H1 (cell line): ENCODE results near the gene ZNF3. TPM values are rescaled to one million over a fixed set of nuclear protein-coding genes. Genes with fewer than 3 reads are reported as not detected.

Source experiments
- CTCF ChIA-PET: fragments of 300-600 bp; sonication (Branson Sonifier 250); formaldehyde crosslinking; loops from one replicate; lab custom pipeline; 2021; ENCODE audit not compliant: partially characterized antibody; lab: Charles Lee
- POLR2A ChIA-PET: fragments of 300-600 bp; sonication (Branson Sonifier 250); formaldehyde crosslinking; loops from one replicate; lab custom pipeline; 2021; ENCODE audit warnings: inconsistent platforms; ENCODE audit not compliant: partially characterized antibody; lab: Charles Lee
- DNase-seq, 2 experiments: peaks; one replicate each; pipeline versions ENCODE4 v3.0.0 to v3.0.0-alpha.2; 2010 to 2022; ENCODE audit warnings: low spot score in 2 of 2, low read depth in 1 of 2, mixed read lengths in 1 of 2
- FAIRE-seq: peaks from 2 replicates; lab custom pipeline; 2011; peaks lifted over from hg19 to GRCh38; lab: Jason Lieb, UNC
- H2AFZ ChIP-seq: 2 replicates; pipeline ENCODE4 v1.8.1; 2012; ENCODE audit warnings: low read length, inconsistent platforms
- H2AK5ac ChIP-seq: 2 replicates; pipeline ENCODE4 v1.6.1; 2013; ENCODE audit warnings: low read depth, low read length
- H2BK120ac ChIP-seq: replicated peaks from 2 replicates; pipeline ENCODE3; 2013; ENCODE audit warnings: low read depth, low read length, inconsistent platforms
- H2BK12ac ChIP-seq: 2 replicates; pipeline ENCODE4 v1.6.1; 2013; ENCODE audit warnings: low read depth, low read length
- H2BK15ac ChIP-seq: 2 replicates; pipeline ENCODE4 v1.6.1; 2013; ENCODE audit warnings: low read length
- H2BK20ac ChIP-seq: 2 replicates; pipeline ENCODE4 v1.6.1; 2013; ENCODE audit warnings: low read length
- H2BK5ac ChIP-seq: 2 replicates; pipeline ENCODE4 v1.6.1; 2013; ENCODE audit warnings: low read depth, low read length
- H3K14ac ChIP-seq: 2 replicates; pipeline ENCODE4 v1.6.1; 2013; ENCODE audit warnings: inconsistent platforms; ENCODE audit not compliant: insufficient read length
- H3K18ac ChIP-seq: 2 replicates; pipeline ENCODE4 v1.6.1; 2013; ENCODE audit warnings: low read length; ENCODE audit errors: extremely low read depth
- H3K23ac ChIP-seq: 2 replicates; pipeline ENCODE4 v1.6.1; 2013; ENCODE audit warnings: inconsistent platforms; ENCODE audit not compliant: insufficient read length
- H3K23me2 ChIP-seq: 2 replicates; pipeline ENCODE4 v1.6.1; 2013; ENCODE audit warnings: low read depth, low read length
- H3K27ac ChIP-seq: 2 replicates; pipeline ENCODE4 v1.6.1; 2011; ENCODE audit warnings: low read depth, low read length, inconsistent platforms
- H3K27me3 ChIP-seq, 4 experiments: replicated peaks in 1 of 4; 1 replicate in 1 of 4; 2 replicates in 3 of 4; pipeline versions ENCODE4 v1.6.1 to v1.8.1; 2011 to 2013; ENCODE audit warnings: low read length in 3 of 4, mild to moderate bottlenecking in 3 of 4, inconsistent platforms in 2 of 4, mixed read lengths in 2 of 4, moderate library complexity in 1 of 4; ENCODE audit not compliant: control insufficient read depth in 3 of 4, insufficient read depth in 3 of 4; ENCODE audit errors: extremely low read depth in 1 of 4
- H3K36me3 ChIP-seq, 4 experiments: 2 replicates each; pipeline versions ENCODE4 v1.6.1 to v1.8.1; 2011 to 2013; ENCODE audit warnings: mild to moderate bottlenecking in 4 of 4, low read length in 3 of 4, moderate library complexity in 2 of 4, control low read depth in 1 of 4, inconsistent platforms in 1 of 4; ENCODE audit not compliant: insufficient read depth in 4 of 4, control insufficient read depth in 2 of 4
- H3K4ac ChIP-seq: replicated peaks from 2 replicates; pipeline ENCODE3; 2013; ENCODE audit warnings: low read length, low read depth, mixed read lengths, inconsistent platforms; ENCODE audit not compliant: insufficient read length
- H3K4me1 ChIP-seq, 4 experiments: replicated peaks in 1 of 4; 1 replicate in 1 of 4; 2 replicates in 3 of 4; pipeline versions ENCODE4 v1.6.1 to v1.8.1; 2011 to 2013; ENCODE audit warnings: low read length in 3 of 4, inconsistent platforms in 2 of 4, mixed read lengths in 1 of 4; ENCODE audit not compliant: insufficient read depth in 4 of 4, control insufficient read depth in 3 of 4
- H3K4me2 ChIP-seq, 2 experiments: 2 replicates each; pipeline versions ENCODE4 v1.6.1 to v1.8.1; 2011 to 2013; ENCODE audit warnings: low read depth in 2 of 2, low read length in 2 of 2, control low read depth in 1 of 2, inconsistent platforms in 1 of 2, mild to moderate bottlenecking in 1 of 2; ENCODE audit not compliant: insufficient read depth in 1 of 2
- H3K4me3 ChIP-seq, 4 experiments: fragments of 200-600, 300-600 bp in 1 of 4; sonication (generic), shearing (Covaris generic), sonication (Bioruptor Twin) in 1 of 4; 2 replicates each; pipeline versions ENCODE4 v1.5.1 to v1.8.1; 2011 to 2016; ENCODE audit warnings: low read length in 4 of 4, low read depth in 3 of 4, control low read depth in 2 of 4, inconsistent platforms in 2 of 4, mild to moderate bottlenecking in 2 of 4, mixed read lengths in 1 of 4, moderate library complexity in 1 of 4; ENCODE audit not compliant: insufficient read depth in 2 of 4; ENCODE audit errors: extremely low read depth in 1 of 4
- H3K56ac ChIP-seq: replicated peaks from 2 replicates; pipeline ENCODE3; 2013; ENCODE audit warnings: low read depth, mild to moderate bottlenecking, mixed read lengths, low read length, inconsistent platforms; ENCODE audit not compliant: insufficient read length
- H3K79me1 ChIP-seq: 2 replicates; pipeline ENCODE4 v1.6.1; 2013; ENCODE audit warnings: low read depth, low read length, control low read depth
- H3K79me2 ChIP-seq, 2 experiments: 2 replicates each; pipeline versions ENCODE4 v1.6.1 to v1.8.1; 2012 to 2013; ENCODE audit warnings: low read length in 2 of 2, mild to moderate bottlenecking in 2 of 2, inconsistent platforms in 1 of 2; ENCODE audit not compliant: insufficient read depth in 2 of 2, control insufficient read depth in 1 of 2
- H3K9ac ChIP-seq, 4 experiments: replicated peaks in 1 of 4; 1 replicate in 1 of 4; 2 replicates in 3 of 4; pipeline versions ENCODE4 v1.6.1 to v1.8.1; 2011 to 2013; ENCODE audit warnings: low read depth in 3 of 4, low read length in 3 of 4, control low read depth in 2 of 4, mild to moderate bottlenecking in 2 of 4, moderate library complexity in 2 of 4, inconsistent platforms in 1 of 4; ENCODE audit errors: extremely low read depth in 1 of 4
- H3K9me3 ChIP-seq, 2 experiments: 2 replicates each; pipeline versions ENCODE4 v1.6.1 to v1.8.1; 2012 to 2013; ENCODE audit warnings: mild to moderate bottlenecking in 2 of 2, moderate library complexity in 2 of 2, control low read depth in 1 of 2, inconsistent platforms in 1 of 2, low read depth in 1 of 2, low read length in 1 of 2, mixed read lengths in 1 of 2; ENCODE audit not compliant: insufficient read depth in 2 of 2
- H4K20me1 ChIP-seq, 2 experiments: replicated peaks in 1 of 2; 2 replicates each; pipeline versions ENCODE3 to v1.8.1; 2011 to 2013; ENCODE audit warnings: inconsistent platforms in 2 of 2, low read length in 2 of 2, mild to moderate bottlenecking in 1 of 2; ENCODE audit not compliant: insufficient read depth in 2 of 2, control insufficient read depth in 1 of 2
- H4K5ac ChIP-seq: 2 replicates; pipeline ENCODE4 v1.6.1; 2013; ENCODE audit warnings: low read length, low read depth, mixed read lengths, inconsistent platforms; ENCODE audit not compliant: insufficient read length
- H4K8ac ChIP-seq: 2 replicates; pipeline ENCODE4 v1.8.0; 2013; ENCODE audit warnings: mild to moderate bottlenecking, moderate library complexity, low read length, inconsistent platforms; ENCODE audit not compliant: insufficient read depth; ENCODE audit errors: extremely low read depth
- H4K91ac ChIP-seq: replicated peaks from 2 replicates; pipeline ENCODE3; 2013; ENCODE audit warnings: low read length, mixed read lengths, inconsistent platforms; ENCODE audit not compliant: insufficient read length
- GABPA ChIP-seq: IDR thresholded peaks from 2 replicates; pipeline ENCODE4 v1.6.1; 2011; ENCODE audit warnings: mild to moderate bottlenecking, low read length, moderate library complexity, borderline replicate concordance; ENCODE audit not compliant: insufficient read depth
- JUND ChIP-seq: IDR thresholded peaks from 2 replicates; pipeline ENCODE4 v1.6.1; 2011; ENCODE audit warnings: mild to moderate bottlenecking, improper control_type of control experiment, low read length
- SAP30 ChIP-seq: fragments of 300-600 bp; sonication (generic); IDR thresholded peaks from 2 replicates; pipeline ENCODE4 v1.7.1; 2012; ENCODE audit warnings: low read length, moderate library complexity, mild to moderate bottlenecking, inconsistent platforms; ENCODE audit not compliant: insufficient read depth, insufficient replicate concordance
- WGBS, 2 experiments: shearing (Covaris generic) in 1 of 2; methylation state at CpG; one replicate each; pipeline versions ENCODE4 v1.1.6 to v1.1.7; 2013 to 2015; ENCODE audit warnings: low lambda C conversion rate in 2 of 2, mixed read lengths in 2 of 2, inconsistent platforms in 1 of 2, low coverage in 1 of 2, missing lambda C conversion rate in 1 of 2; ENCODE audit not compliant: insufficient replicate concordance in 2 of 2, insufficient coverage in 1 of 2, insufficient read length in 1 of 2; ENCODE audit errors: extremely low coverage in 1 of 2, missing lambda C conversion rate in 1 of 2; 5-methylcytosine and 5-hydroxymethylcytosine counted together
- polyA plus RNA-seq, 7 experiments: library from polyadenylated mRNA; depleted of rRNA in 3 of 7; stranded (reverse) in 5 of 7; unstranded in 2 of 7; fragments of >200 nt in 5 of 7; fragments of 200-250 nt in 2 of 7; gene quantifications; 1 replicate in 5 of 7; 2 replicates in 1 of 7; 4 replicates in 1 of 7; pipeline versions ENCODE4 v1.2.1 to v1.2.3, GENCODE V29; 2011 to 2013; ENCODE audit warnings: missing spikeins in 2 of 7, mixed read lengths in 2 of 7
- total RNA-seq: library from RNA; stranded (reverse); fragmentation: NEBNext Ultra II Directional; extraction: Animal tissue kit (Norgen Biotek cat#: 25700); gene quantifications from 2 replicates; pipeline ENCODE4 v1.2.1, GENCODE V29; 2021

Gene ZNF3
- total and polyA plus RNA-seq, 2 of the 8 experiments (the other 6 are each of a cell fraction or from before 2014, with no cell fraction given): 26.9 to 49.1 TPM

- Histone ChIP-seq H3K4me1 (no peaks in the 10 kb centered on the region; a peak in 2 of 7 replicates), H4K8ac (no peak overlapping the region), H3K9me3 (no peaks in the 10 kb centered on the region), H3K23ac (no peak overlapping the region), H4K91ac (no peak overlapping the region), H3K27ac (no peak overlapping the region), H2AFZ (no peak overlapping the region), H2BK120ac (no peak overlapping the region), H4K5ac (no peak overlapping the region), H2BK20ac (no peak overlapping the region), H3K18ac (no peak overlapping the region), H3K79me2 (0 out of 4 replicates have a peak, but pooled peaks cover 0 to 6% of the 10 kb centered on the region in 2 experiments), H2BK15ac (no peak overlapping the region), H3K14ac (no peak overlapping the region), H3K27me3 (no peaks in the 10 kb centered on the region), H3K4me3 (no peak overlapping the region), H3K56ac (no peak overlapping the region), H2BK5ac (no peak overlapping the region), H3K4ac (no peak overlapping the region), H2BK12ac (no peak overlapping the region), H3K9ac (no peak overlapping the region), H3K23me2 (no peaks in the 10 kb centered on the region), H3K36me3 (peaks cover 9 to 50% (median 34%) of the 10 kb centered on the region in 4 experiments; a peak in 7 of 8 replicates), H2AK5ac (no peak overlapping the region), H3K4me2 (no peak overlapping the region), H3K79me1 (no peaks in the 10 kb centered on the region; the same call in 1 of the 2 replicates), H4K20me1 (peaks cover 5% of the 10 kb centered on the region in 2 experiments)
- no peak for FAIRE-seq
- POLR2A ChIA-PET: interaction anchor here (1.8 to 20.0 kb wide), 3 partner anchors 11 to 21 kb away, joined by 5 to 722 read pairs (median 414); partner anchors contain the start of genes CNPY4, COPS6, MBLAC1 and TAF6
- 96% methylated on average over 11 of the region's 17 CpGs; no CpG with 5 or more reads in 1 of the 2 experiments for WGBS, 2 experiments
- no peak for DNase-seq
- CTCF ChIA-PET: interaction anchor here (1.0 to 2.1 kb wide), 2 partner anchors 24 to 26 kb away, joined by 3 to 5 read pairs; no protein-coding TSS in a partner anchor
- TF ChIP-seq SAP30: no peak
- TF ChIP-seq JUND: no peak
- TF ChIP-seq GABPA: no peak
These were observed 25.1 kb upstream of the ZNF3 start for GRCh38 chr7:100106633-100107032.
